Kidney epithelial cell (primary cell): ENCODE measurements around the gene VAMP5. TPM values are rescaled to one million over a fixed set of nuclear protein-coding genes. Genes with fewer than 3 reads are reported as not detected.

Experiments
- DNase-seq: peaks from one replicate; pipeline ENCODE4 v3.0.0-alpha.2; 2010; ENCODE audit warnings: low read depth
- H3K27me3 ChIP-seq: 2 replicates; pipeline ENCODE4 v1.6.0; 2011; ENCODE audit warnings: low read length; ENCODE audit not compliant: control insufficient read depth, insufficient read depth
- H3K36me3 ChIP-seq: 2 replicates; pipeline ENCODE4 v1.5.1; 2011; ENCODE audit warnings: low read length; ENCODE audit not compliant: control insufficient read depth, insufficient read depth
- H3K4me3 ChIP-seq: 2 replicates; pipeline ENCODE4 v1.5.1; 2011; ENCODE audit warnings: low read depth, mild to moderate bottlenecking, control low read depth, low read length
- total RNA-seq: library from RNA; depleted of rRNA; stranded (reverse); fragments of >200 nt; gene quantifications from 2 replicates; pipeline ENCODE4 v1.2.3, GENCODE V29; 2015
- TF ChIP-seq, protein P1 (sequence below): IDR thresholded peaks from 2 replicates; pipeline ENCODE4 v1.5.1; 2011; ENCODE audit warnings: mild to moderate bottlenecking, moderate library complexity, low read length, control low read depth, inconsistent platforms; ENCODE audit not compliant: insufficient read depth, poor library complexity, severe bottlenecking

Gene VAMP5
- total RNA-seq, 1 donor from 2014 or later = 16.5 TPM

DNA sequence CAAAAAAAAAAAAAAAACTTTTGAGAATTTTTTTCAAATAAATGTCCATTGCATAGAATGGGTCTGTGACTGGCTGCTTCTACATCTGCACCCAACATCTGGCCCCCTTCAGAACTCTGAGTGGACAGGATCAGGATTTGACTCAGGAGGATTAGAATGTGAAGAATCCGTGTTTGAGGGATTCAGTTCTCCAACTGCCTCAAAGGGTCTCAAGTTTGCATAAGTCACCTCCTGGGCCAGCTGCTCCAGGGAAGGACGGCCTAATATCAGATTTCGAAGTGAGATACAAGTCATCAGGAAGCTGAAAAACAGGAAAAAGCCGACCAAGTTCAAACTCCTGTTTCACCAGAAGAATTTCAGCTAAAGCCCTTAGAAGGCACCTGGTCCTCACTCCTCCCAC lies 34.4 kb upstream of the VAMP5 start:
- peak; percentile 56 for DNase-seq
- Histone ChIP-seq H3K4me3 (no peak overlapping the region), H3K27me3 (no peaks in the 10 kb centered on the region), H3K36me3 (peaks cover 5% of the 10 kb centered on the region)
- TF ChIP-seq, protein P1, sequence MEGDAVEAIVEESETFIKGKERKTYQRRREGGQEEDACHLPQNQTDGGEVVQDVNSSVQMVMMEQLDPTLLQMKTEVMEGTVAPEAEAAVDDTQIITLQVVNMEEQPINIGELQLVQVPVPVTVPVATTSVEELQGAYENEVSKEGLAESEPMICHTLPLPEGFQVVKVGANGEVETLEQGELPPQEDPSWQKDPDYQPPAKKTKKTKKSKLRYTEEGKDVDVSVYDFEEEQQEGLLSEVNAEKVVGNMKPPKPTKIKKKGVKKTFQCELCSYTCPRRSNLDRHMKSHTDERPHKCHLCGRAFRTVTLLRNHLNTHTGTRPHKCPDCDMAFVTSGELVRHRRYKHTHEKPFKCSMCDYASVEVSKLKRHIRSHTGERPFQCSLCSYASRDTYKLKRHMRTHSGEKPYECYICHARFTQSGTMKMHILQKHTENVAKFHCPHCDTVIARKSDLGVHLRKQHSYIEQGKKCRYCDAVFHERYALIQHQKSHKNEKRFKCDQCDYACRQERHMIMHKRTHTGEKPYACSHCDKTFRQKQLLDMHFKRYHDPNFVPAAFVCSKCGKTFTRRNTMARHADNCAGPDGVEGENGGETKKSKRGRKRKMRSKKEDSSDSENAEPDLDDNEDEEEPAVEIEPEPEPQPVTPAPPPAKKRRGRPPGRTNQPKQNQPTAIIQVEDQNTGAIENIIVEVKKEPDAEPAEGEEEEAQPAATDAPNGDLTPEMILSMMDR = no peak

DNA sequence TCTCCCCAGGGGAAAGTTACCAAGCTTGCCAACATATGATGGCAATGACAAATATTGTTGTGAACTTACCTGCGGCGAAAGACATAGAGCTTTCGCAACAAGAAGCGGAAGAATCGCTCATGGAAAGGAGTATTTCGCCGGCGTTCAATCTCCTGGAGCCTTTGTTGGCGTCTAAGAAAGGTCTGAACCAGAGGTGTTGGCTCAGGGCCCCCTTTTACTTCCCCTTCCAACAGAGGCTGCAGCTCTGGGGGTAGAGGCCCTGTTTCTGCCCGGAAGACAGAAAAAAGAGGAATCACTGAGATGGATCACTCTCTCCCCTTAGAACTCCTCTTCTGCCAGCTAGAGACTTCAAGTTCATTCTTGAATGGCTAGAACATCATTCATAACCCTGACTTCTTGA lies 33.7 kb upstream of the VAMP5 start:
- no peak overlapping the region for H3K4me3 ChIP-seq
- TF ChIP-seq, protein P1 = no peak
- H3K36me3 ChIP-seq = peaks cover 6% of the 10 kb centered on the region
- no peak for DNase-seq
- no peaks in the 10 kb centered on the region for H3K27me3 ChIP-seq

DNA sequence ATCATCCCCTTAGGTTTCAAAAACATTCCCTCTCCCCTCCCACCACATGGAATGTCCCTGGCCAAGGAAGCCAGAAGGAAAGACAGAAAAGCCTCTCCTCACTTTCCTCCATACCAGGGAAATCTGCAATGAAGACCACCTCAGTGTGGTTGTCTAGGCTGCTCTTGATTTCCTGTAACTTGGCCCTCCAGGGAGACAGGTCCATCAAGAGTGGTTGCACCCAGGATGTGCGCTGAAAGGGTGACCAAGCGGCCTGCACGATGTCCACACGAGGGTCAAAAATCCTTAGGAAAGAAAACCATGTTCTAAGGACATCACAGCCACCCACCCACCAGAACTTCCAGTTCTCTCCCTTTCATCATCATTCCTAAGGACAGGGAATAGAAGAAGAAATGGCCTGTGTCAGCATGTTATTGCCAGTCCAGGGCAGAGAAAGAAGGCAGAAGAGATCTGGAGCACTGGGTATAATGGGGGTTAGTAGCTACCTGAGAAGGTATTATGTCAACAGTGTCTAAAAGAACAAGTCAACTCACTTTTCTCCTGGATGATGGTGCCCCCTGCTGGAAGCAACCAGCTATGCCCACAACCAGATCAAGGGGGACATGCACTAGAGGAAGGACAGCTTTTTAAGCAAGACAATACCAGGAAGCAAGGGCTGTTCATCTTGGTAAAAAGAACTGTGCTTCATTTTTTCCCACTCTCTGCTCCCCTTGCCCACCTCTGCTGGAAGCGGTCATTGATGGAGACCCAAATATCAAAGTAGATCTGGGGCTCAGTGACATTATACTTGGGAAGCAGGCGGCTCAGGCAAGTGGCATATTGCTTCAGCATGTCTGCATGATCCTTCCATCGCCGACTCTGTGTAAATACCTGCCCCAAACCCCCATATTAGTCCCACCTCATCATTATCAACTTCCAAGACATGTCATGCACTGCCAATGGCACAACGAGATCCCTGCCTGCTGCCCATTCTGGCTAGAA lies 32.2 kb upstream of the VAMP5 start:
- H3K4me3 ChIP-seq = no peak overlapping the region
- no peaks in the 10 kb centered on the region for H3K27me3 ChIP-seq
- TF ChIP-seq, protein P1 = peak; percentile 87
- H3K36me3 ChIP-seq = peaks cover 6% of the 10 kb centered on the region
- peak; percentile 38 for DNase-seq

DNA sequence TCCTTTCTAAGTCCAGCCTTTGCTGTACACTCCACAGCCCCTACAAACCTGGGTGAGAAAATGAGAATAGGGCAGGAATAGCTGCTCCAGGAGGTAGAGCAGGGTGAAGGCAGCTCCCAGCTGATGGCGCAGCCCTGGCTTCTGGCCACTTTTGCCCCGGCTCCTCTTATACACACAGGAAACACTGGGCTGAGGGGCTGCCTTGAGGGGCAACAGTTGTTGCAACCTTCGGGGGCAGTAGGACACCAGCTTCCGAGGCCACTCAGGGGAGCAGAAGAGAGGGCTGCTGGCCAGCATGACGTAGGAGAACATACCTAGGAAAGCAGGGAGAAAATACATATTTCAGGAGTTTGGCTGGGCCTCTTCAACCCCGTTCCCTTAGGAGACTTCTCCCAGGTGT lies 31.0 kb upstream of the VAMP5 start:
- no peak overlapping the region for H3K4me3 ChIP-seq
- TF ChIP-seq, protein P1 = no peak
- no peaks in the 10 kb centered on the region for H3K27me3 ChIP-seq
- H3K36me3 ChIP-seq = peaks cover 6% of the 10 kb centered on the region
- no peak for DNase-seq

DNA sequence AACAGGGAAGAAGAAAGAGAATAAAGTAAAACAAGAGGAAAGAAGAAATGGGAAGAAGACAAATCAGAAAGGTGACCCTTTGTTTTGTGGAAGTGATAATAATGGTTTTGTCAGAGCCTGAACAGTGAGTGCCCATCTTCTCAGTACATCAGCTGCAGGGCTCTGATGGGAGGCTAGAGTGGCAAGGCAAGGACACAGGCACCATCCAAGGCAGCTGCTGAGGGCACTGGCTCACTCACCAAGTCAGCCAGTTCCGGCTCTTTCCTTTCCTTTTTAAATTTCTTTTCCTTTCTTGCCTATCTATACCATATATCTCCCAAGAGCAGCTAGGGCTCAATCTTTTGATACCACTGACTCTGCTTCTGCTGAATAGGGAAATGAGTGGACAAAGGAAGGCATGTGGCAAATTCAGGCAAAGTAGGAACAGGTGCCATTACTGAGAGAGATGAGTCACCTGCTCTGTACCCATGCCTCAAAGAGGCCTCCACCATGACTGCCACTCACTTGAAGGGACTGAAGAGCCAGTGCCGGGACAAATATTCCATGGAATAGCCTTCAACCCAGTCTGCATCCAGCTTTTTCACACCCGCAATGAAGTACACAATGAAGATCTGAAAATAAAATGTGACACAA lies 29.1 kb upstream of the VAMP5 start:
- TF ChIP-seq, protein P1 = no peak
- no peak for DNase-seq
- no peaks in the 10 kb centered on the region for H3K27me3 ChIP-seq
- no peak overlapping the region for H3K4me3 ChIP-seq
- H3K36me3 ChIP-seq = peaks cover 6% of the 10 kb centered on the region

DNA sequence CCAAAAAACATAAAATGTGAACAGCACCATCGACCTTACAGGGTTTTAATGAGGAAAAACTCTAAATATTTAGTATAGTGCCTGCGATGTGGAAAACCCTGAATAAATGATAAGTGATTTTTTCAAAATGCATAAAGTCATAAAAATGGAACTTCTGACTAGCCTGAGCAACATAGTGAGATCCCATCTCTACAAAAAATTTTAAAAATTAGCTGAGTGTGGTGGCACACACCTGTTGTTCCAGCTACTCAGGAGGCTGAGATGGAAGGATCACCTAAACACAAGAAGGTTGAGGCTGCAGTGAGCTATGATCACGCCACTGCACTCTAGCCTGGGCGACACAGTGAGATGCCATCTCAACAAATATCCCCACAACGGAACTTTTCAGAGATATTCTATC lies 27.1 kb upstream of the VAMP5 start:
- H3K36me3 ChIP-seq = peaks cover 5% of the 10 kb centered on the region
- TF ChIP-seq, protein P1 = no peak
- H3K27me3 ChIP-seq = no peaks in the 10 kb centered on the region
- no peak for DNase-seq
- no peak overlapping the region for H3K4me3 ChIP-seq
